OCI-LY7 (cell line): ENCODE measurements around the gene HIVEP2.

Experiments
- CTCF ChIP-seq: fragments of 200-600 bp; sonication (generic); conservative IDR thresholded peaks from 2 replicates; pipeline ENCODE4 v1.5.1; 2014; ENCODE audit warnings: mild to moderate bottlenecking, antibody characterized with exemption, low read length, moderate library complexity, mixed read lengths
- EZH2phosphoT487 ChIP-seq: fragments of 200-600 bp; sonication (generic); IDR thresholded peaks from 2 replicates; pipeline ENCODE4 v1.6.1; 2018; ENCODE audit warnings: low read depth, borderline replicate concordance, mild to moderate bottlenecking, mixed run types, antibody characterized with exemption, low read length, moderate library complexity, mixed read lengths

GRCh38 chr6:142702501-142703460, 242.2 kb downstream of the HIVEP2 start:
- TF ChIP-seq CTCF (no peak), EZH2phosphoT487 (no peak)
